Cardiac septum (tissue), 1 donor: Measurements from ENCODE around the gene JPH2. TPM values are rescaled to one million over a fixed set of nuclear protein-coding genes. Genes with fewer than 3 reads are reported as not detected.

Source experiments
- DNase-seq: peaks from one replicate; pipeline ENCODE4 v3.0.0-alpha.2; 2020; ENCODE audit warnings: low spot score
- intact Hi-C: fragments of 100-400 bp; cut with DNase I; formaldehyde crosslinking; loops from one replicate; pipeline ENCODE4 v1.14.0; 2022
- total RNA-seq: library from RNA; stranded (reverse); fragmentation: NEBNext Ultra II Directional; extraction: Animal tissue kit (Norgen Biotek cat#: 25700); gene quantifications from one replicate; pipeline ENCODE4 v1.2.1, GENCODE V29; 2021
- donor health status: DM: no; HTN: no; CAD: no.

The JPH2 gene
- total RNA-seq, 1 donor from 2014 or later: 182 TPM

DNA sequence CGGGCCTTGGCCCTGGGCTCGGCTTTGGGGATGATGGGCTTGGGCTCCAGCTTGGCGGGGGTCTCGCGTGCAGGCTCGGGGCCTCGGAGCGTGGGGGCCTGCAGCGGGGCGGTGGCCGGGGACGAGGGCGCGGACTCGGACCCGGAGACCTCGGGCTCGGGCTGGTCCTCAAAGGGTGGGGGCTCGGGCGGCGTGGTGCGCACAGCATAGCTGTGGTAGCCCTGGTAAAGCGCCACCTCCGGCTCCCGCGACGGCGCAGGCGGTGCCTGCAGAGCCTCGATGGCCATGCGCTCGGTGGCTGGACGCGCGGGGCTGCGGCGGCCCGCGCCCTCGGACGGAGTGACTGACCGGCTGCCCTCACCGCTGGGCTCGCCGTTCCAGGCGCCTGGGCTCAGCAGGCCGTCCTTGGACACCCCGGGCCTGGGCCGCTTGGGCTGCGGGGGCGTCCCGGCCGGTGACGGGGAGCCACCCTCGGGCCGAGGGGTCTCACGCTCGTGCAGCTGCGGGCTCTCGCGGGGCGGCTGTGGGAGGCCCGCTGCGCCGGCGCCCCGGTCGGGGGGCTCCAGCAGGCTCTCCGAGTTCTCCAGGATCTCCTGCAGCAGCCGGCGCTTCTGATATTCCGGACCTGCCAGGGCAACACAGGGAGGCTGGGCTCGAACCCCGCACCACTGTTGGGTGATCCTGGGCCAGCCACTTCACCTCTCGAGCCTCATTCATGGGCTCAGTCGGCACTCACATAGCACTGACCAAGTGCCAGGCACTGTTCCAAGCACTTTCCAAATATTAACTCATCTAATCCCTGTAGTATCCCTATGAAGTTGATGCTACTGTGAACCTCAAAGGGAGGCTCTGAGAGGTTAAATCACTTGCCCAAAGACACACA is 71.0 kb downstream of the JPH2 start:
- no peak for DNase-seq
- intact Hi-C loops: loop anchor here (1.0 to 5.0 kb wide), 2 partner anchors 74 to 196 kb away; partner anchors contain the start of gene FITM2

DNA sequence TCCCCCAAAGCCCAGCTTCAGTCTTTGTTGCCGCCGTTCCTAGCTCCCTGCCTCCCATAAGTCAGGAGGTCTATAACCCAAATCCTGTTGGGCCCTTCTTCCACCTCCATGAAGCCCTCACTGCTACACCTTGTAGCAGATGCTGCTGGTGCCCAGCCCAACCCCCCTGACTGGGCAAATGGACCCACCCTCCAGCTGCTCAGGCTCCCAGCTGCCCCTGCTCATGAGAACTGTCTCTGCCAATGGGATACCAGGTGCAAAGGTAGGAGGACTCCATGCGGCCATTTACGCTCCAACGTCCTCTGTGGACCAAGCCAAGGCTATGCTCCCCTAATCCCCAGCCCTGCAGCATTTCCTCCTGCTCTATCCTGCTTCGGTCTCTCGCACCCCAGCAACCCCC is 71.8 kb downstream of the JPH2 start:
- intact Hi-C loops: loop anchor here (5.0 kb wide), 1 partner anchor 197 kb away; the partner anchor contains the start of gene FITM2
- DNase-seq: no peak

DNA sequence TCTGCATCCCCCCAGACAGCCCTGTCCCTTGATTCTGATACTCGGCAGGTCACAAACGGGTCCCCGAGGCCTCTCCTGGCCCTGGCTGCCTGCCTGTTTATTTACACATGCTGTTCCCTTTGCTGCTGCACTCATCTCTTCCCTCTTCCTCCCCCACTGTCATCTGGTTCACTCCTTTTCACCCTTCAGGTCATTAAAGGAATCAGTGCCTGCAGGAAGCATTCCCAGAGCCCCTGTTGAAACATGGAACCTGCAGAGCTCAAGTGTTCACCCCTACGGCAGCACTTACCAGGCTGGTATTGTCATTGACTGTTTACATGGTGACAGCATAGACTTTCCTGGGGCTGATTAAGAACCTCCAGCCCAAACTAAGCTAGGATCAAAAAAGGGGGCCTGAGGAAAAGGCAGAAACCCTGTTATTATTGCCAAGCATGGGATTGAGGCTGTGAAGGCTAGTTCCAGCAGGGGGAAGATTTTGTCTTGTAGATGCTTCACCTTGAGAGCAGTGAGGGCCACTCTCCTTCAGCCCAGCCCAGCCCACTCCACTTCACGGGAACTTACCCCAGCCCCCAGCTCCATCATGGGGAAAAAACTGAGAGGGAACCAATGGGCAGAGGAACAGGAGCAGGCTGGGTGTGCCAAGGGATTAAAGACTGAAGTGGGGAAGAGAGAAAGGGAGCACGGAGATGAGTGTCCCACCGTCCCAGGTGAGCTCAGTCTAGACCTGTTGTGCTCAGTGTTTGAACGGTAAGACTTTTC is 73.2 kb downstream of the JPH2 start:
- intact Hi-C loops: no loop called here
- DNase-seq: no peak

DNA sequence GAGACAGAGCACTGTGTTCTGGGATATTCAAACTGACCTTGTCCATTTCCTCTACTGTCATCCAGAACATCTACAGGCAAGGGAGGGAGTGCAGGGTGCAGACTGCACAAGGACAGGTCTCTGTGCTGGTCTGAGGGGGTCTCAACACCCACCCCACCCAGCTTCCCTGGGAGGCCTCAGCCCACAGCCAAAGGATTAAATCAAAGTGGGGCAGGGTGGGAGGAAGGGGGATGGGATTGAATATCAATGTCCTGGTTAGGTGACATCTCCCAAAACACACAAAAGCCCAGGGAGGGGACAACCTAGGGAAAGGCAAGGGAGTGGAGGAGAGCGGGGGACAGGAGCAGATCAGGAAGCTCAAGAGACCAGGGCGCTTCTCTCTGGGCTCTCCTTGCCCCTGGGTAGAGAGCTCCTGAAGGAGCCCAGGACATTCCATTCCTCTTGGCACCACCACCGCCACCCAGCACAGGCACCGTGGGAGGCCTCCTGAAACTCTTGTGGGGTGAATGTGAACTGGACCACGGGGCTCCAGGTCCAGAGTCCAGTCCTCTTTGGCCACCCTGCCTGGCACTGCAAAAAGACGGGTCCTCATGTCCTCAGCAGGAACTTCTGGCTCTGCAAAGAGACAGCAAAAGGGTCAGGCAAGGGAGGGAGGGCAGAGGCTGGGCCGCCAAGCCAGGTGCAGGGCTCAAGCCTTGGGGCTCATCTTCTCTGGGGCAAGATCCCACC is 73.9 kb downstream of the JPH2 start:
- intact Hi-C loops: no loop called here
- no peak for DNase-seq

DNA sequence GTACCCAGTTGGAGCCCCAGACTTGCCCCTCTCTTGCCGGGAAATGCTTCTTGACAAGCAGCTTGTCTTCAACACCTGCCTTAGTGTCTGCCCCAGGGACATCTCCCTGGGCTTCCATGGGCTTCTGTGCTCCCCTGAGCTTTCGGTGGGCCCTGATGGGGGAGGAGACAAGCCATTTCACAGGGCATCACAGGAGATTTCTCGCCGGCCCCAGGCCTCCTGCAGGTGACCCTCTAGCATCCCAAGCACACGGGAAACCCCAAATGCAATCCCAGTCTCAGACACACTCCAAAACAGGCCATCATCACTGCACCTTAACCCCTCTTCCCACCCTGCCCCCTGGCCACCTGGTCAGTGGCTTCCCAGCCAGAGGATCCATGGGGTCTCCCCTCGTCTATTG is 74.5 kb downstream of the JPH2 start:
- intact Hi-C loops: no loop called here
- DNase-seq: no peak

DNA sequence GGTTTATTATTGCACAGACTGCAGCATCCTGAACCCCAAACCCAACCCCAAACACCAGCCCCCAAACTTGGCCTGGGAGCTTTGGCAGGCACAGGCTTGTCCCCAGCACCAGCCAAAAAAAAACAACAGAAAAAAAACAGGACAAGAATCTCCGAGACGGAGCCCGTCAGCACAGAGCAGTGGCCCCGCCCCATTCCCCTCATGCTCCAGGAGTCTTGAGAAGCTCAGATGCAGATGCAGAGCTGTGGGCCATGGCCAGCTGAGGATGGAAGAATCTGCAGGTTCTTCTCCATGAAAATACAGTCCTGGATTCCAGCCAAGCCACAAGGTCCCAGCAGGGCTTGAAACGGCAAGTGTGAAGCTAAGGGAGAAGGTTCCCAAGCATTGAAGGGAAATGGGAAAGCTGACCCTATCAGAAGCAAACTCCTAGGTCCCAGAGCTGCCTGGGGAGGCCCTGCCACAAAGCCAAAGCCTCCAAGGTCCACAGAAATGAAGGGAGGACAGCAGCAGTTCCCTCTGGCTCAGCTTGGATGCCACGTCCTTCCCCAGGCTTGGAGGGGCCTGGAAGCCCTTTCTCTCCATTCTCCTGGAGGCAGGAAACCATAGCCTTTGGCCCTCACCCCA is 75.2 kb downstream of the JPH2 start:
- no peak for DNase-seq
- intact Hi-C loops: no loop called here

DNA sequence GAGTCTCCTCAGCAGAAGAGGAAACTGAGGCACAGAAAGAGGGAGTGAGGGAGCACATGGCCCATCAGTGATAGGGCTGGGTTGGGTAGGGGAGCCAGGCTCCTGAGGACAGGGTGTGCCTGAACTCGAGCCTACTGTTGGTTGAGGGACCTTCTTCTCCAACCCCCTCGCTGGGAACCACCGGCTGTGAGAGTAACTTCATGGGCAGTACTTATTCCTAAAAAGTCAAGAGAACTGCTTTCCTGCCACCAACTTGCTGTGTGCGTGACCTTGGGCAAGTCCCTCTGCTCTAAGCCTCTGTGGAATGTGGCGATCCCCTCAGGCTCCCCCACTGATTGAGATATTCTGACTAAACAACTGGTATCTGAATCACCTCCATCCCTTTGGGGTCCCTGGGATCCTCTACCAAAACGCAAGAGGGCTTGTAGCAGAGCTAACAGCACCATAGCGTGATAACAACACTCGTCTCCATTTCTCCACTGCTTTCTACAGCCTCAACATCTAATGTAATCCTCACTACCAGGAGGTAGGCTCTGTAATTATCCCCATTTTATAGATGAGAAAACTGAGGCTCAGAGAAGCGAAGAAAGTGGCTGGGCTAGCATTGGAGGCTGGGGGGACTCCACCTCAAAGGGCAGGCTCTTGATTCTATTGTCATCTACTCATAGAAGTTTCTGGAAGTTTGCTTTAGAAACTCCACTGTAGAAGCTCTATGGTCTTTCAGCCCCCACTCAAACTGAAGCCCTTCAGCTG is 76.0 kb downstream of the JPH2 start:
- intact Hi-C loops: no loop called here

DNA sequence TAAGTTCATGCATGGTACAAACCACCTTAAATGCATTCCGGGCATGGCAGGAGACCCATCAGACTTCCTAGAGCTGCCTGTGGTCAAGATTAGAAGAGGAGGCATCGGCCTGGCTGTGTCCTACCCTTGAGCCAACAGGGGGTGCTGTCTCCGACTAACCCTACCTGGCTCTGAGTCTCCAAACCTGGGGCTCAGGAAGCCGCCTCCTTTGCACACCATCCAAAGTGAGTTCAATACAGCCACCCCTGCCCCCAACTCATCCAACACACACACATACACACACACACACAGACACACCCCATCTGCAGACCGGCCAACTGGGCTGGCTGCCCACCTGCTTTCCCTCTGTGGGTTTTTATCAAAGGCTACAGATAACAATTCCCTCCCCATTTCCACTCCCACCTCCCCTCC is 77.0 kb downstream of the JPH2 start:
- DNase-seq: no peak
- intact Hi-C loops: no loop called here

More for the DNA sequence above, 76.0 kb downstream of the JPH2 start:
- no peak for DNase-seq

DNA sequence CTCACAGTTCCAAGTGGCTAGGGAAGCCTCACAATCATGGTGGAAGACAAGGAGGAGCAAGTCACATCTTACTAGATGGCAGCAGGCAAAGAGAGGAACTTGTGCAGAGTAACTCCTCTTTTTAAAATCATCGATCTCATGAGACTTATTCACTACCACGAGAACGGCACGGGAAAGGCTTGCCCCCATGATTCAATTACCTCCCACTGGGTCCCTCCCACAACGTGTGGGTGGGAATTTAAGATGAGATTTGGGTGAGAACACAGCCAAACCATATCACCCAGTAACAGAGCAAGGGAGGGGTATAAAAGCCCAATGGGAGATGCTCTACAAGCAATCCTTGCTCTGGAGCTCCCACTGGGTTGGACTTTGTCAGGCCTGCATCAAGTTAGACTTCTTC is 80.4 kb downstream of the JPH2 start:
- no peak for DNase-seq
- intact Hi-C loops: no loop called here

DNA sequence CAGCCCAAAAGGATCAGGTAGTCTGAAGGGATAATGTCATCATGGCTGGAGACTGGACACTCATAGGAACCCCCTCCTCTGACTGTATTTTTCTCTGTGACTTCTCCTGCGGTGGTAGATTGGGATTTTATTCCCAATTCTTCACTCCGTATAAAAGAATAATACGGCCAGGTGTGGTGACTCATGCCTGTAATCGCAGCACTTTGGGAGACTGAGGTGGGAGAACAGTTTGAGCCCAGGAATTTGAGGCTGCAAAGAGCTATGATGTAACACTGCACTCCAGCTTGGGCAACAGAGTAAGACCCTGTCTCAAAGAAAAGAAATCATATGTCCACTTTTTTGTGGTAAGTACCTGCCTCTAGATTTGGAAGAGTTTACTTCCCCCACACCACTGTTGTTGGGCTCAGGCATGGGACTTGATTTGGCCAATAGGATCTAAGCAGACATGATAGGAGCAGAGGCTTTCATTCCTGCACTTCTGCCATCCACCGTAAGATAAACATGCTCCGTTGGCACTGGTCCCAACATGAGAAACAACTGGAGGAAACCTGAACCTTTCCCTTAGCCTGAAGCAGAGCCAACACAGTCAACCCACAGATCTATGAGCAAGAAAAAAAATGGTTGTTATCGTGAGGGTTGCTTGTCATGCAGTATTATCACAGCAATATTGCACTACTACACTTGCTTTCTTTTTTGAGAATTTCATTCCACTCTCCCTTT is 82.0 kb downstream of the JPH2 start:
- no peak for DNase-seq
- intact Hi-C loops: no loop called here

DNA sequence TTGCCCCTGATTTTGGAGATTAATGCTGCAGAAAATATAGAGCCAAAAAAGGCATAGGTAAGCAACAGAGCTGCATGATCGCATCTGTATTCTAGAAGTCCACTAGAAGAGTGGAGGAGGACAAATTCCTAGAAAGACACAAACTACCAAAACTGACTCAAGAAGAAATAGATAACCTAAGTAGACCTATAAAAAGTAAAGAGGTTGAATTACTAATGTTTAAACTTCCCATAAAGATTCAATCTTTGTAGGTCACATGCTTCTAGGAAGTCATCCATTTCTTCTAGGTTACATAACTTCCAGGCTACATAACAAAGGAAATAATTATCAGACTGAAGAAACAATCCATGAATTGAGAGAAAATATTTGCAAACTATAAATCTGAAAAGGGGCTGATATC is 84.4 kb downstream of the JPH2 start:
- no peak for DNase-seq
- intact Hi-C loops: no loop called here

DNA sequence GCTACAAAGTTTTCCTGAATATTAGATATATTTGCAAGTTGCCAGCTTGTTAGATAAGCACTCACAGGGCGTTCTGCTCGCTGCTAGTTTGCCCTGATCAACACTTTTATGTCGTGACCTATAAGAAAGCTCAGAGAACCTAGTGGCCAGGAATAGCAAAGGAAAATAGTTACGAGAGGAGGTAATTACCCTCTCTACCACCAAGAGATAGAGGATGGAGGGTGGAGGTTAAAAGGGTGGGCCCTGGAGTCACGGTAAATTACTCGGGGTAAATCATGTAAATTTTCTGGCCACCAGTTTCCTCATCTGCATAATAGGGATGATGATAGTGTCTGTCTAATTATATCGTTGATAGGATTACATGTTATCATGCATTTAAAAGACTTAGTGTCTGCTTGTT is 87.2 kb downstream of the JPH2 start:
- intact Hi-C loops: no loop called here
- DNase-seq: no peak

DNA sequence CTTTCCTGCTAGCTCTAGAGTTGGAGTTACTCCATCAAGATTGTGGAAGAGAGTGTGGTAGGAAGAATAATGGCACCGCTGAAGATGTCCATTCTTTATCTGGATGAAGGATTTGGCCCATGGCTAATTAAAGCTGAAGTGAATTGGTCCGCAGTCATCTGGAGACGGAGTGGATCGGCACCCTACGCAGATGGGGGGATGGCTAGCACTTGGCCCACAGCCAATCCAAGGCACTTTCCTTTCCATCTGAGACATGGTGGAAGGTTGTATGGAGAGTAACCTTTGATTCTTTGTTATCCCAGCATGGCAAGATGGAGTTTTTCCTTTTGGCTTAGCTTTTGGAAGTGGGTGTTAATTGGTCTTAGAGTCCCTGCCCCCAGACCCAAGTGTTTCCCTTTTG is 88.3 kb downstream of the JPH2 start:
- intact Hi-C loops: no loop called here
- DNase-seq: no peak

DNA sequence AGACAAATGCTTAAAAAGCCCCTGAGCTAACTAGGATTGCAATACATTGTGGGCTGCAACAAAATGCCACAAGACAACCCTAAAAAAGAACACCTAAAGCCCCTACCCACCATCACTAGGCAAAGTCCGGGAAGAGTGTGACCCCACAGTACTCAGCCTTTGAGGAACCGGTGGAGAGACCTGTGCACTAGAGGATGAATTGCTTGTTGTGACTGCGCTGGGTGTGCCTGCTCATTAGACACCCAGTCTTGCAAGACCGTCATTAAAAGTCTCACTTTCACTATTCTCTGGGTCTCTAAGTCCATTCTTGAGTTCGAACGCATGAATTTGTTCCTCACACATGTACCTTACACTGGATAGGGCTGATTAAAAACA is 88.7 kb downstream of the JPH2 start:
- intact Hi-C loops: no loop called here
- no peak for DNase-seq

DNA sequence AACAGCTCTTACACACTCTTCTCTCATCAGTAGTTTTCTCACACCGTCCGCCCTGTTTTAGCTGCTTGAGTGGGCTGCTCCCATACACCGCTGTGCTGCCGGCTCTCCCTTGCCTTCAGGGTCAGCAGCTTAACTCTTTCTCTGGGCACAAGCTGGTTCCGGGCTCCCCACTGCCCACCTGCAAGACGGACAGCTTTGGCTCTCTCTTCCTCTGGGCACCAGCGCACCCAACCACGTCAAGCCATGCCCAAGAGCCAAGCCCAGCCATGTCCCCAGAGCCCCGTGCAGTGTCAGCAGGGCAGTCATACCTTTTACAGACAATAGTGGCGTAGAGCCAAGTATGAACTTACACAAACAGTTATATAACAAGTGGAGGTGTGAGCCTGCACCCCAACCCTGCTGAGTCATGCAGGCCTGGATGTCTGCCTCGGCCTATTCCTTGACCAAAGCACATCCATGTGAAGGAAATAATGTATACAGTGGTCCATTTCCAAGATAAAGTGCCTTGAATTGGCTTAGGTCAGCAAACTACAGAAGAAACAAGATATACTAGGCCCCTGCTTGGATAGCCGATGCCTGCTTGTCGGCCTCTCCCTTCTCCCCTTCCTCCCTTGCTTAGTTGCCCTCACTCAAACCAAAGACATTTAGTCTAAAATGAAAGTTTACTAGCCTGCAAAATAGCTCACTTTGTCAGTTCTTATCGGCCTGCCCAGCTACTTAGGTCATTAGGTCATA is 89.3 kb downstream of the JPH2 start:
- DNase-seq: no peak
- intact Hi-C loops: no loop called here

DNA sequence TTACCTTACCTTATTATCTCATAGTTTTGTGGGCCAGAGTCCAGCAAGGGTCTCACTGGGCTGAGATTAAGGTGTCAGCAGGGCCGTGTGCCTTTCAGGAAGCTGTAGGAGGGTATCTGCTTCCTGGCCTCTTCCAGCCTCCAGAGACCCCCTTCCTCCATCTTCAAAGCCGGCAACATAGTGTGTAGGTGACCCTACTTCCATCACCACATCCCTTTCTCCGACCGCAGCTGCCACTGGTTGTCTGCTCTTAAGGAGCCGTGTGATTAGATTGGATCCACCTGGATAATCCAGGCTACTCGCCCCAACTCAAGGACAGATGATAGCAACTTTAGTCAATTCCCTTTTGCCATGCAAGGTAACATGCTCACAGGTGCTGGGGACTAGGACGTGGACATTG is 91.2 kb downstream of the JPH2 start:
- DNase-seq: no peak
- intact Hi-C loops: no loop called here

DNA sequence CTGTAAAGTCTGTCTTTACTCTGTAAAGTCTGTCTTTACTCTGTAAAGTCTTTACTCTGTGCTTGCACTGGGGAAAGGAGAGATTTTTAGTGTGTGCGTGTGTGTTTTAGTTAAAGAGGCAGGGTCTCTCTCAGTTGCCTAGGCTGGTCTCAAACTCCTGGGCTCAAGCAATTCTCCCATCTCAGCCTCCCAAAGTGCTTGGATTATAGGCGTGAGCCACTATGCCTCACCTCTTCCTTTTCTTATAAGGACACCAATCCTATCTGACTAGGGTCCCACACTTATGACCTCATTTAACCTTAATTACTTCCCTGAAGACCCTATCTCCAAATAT is 93.8 kb downstream of the JPH2 start:
- DNase-seq: no peak
- intact Hi-C loops: no loop called here
